B cell (primary cell): ENCODE results near the gene FAM120B. TPM values are rescaled to one million over a fixed set of nuclear protein-coding genes. Genes with fewer than 3 reads are reported as not detected.

ENCODE experiments used
- ATAC-seq: fragments of 200-7000 bp; cut with Tn5 transposase; one replicate; pipeline ENCODE4 v1.10.0; 2021; ENCODE audit warnings: low read depth, mild to moderate bottlenecking, moderate number of reproducible peaks, moderate library complexity
- CTCF ChIA-PET: fragments of 350-600 bp; sonication (Branson Sonifier 250); formaldehyde crosslinking; loops from one replicate; lab custom pipeline; 2021; ENCODE audit warnings: antibody characterized with exemption, inconsistent platforms; lab: Charles Lee
- POLR2A ChIA-PET: fragments of 350-600 bp; sonication (Branson Sonifier 250); formaldehyde crosslinking; loops from one replicate; lab custom pipeline; 2021; ENCODE audit warnings: antibody characterized with exemption; lab: Charles Lee
- DNase-seq: peaks from one replicate; pipeline ENCODE4 v3.0.0; 2013
- H2AFZ ChIP-seq: 2 replicates; pipeline ENCODE4 v1.6.1; 2012; ENCODE audit warnings: mild to moderate bottlenecking, low read depth, low read length; ENCODE audit not compliant: insufficient read depth, poor library complexity, severe bottlenecking
- H3K27ac ChIP-seq, 2 donors: 1 replicate in 1 of 2; 2 replicates in 1 of 2; pipeline ENCODE4 v1.5.1; 2012 to 2013; ENCODE audit warnings: low read length in 2 of 2, mild to moderate bottlenecking in 2 of 2, moderate library complexity in 1 of 2
- H3K27me3 ChIP-seq, 4 experiments: fragments of 200-600 bp in 1 of 4; sonication (generic) in 1 of 4; replicated peaks in 1 of 4; 1 replicate in 2 of 4; 2 replicates in 2 of 4; pipeline versions ENCODE4 v1.6.1 to v1.7.0; 2013 to 2016; ENCODE audit warnings: low read length in 3 of 4, mild to moderate bottlenecking in 2 of 4, mixed read lengths in 1 of 4, moderate library complexity in 1 of 4; ENCODE audit not compliant: insufficient read depth in 4 of 4, control insufficient read depth in 3 of 4; ENCODE audit errors: control extremely low read depth in 1 of 4
- H3K36me3 ChIP-seq, 2 experiments: replicated peaks in 1 of 2; 1 replicate in 1 of 2; 2 replicates in 1 of 2; pipeline versions ENCODE4 v1.6.1 to v1.7.1; 2013; ENCODE audit warnings: low read length in 1 of 2; ENCODE audit not compliant: insufficient read depth in 2 of 2, control insufficient read depth in 1 of 2; ENCODE audit errors: control extremely low read depth in 1 of 2, extremely low read depth in 1 of 2
- H3K4me1 ChIP-seq, 2 donors: fragments of 200-600 bp in 1 of 2; sonication (generic) in 1 of 2; 1 replicate in 1 of 2; 2 replicates in 1 of 2; pipeline versions ENCODE4 v1.5.1 to v1.6.1; 2013 to 2017; ENCODE audit warnings: low read length in 2 of 2; ENCODE audit not compliant: control insufficient read depth in 2 of 2, insufficient read depth in 2 of 2
- H3K4me2 ChIP-seq: replicated peaks from 2 replicates; pipeline ENCODE3; 2012; ENCODE audit warnings: mild to moderate bottlenecking, low read depth, low read length; ENCODE audit not compliant: poor library complexity, severe bottlenecking
- H3K4me3 ChIP-seq, 5 experiments: fragments of 200-600 bp in 1 of 5; sonication (generic) in 1 of 5; 1 replicate in 3 of 5; 2 replicates in 2 of 5; pipeline versions ENCODE4 v1.5.1 to v1.7.0; 2011 to 2016; ENCODE audit warnings: low read length in 4 of 5, mild to moderate bottlenecking in 4 of 5, low read depth in 2 of 5, control low read depth in 1 of 5, moderate library complexity in 1 of 5; ENCODE audit not compliant: insufficient read depth in 1 of 5; ENCODE audit errors: control extremely low read depth in 1 of 5, extremely low read depth in 1 of 5
- H3K79me2 ChIP-seq: fragments of 200-600 bp; sonication (generic); one replicate; pipeline ENCODE4 v1.6.0; 2016; ENCODE audit warnings: low read length; ENCODE audit not compliant: control insufficient read depth, insufficient read depth
- H3K9ac ChIP-seq: fragments of 200-600 bp; sonication (generic); 2 replicates; pipeline ENCODE4 v1.6.1; 2017; ENCODE audit warnings: mild to moderate bottlenecking, low read length, moderate library complexity
- H3K9me3 ChIP-seq, 3 donors: one replicate each; pipeline versions ENCODE4 v1.6.1 to v1.7.1; 2013; ENCODE audit warnings: low read length in 2 of 3; ENCODE audit not compliant: control insufficient read depth in 2 of 3, insufficient read depth in 1 of 3; ENCODE audit errors: control extremely low read depth in 1 of 3
- H4K20me1 ChIP-seq: 2 replicates; pipeline ENCODE4 v1.6.0; 2012; ENCODE audit warnings: mild to moderate bottlenecking, low read length; ENCODE audit not compliant: insufficient read depth, control insufficient read depth, poor library complexity, severe bottlenecking
- H3K27ac Mint-ChIP-seq: one replicate; pipeline ENCODE4 v1.8.0; 2021; ENCODE audit warnings: mixed read lengths
- H3K27me3 Mint-ChIP-seq: one replicate; pipeline ENCODE4 v1.8.0; 2021; ENCODE audit warnings: mixed read lengths
- H3K4me1 Mint-ChIP-seq: one replicate; pipeline ENCODE4 v1.8.0; 2021; ENCODE audit warnings: mixed read lengths
- H3K4me3 Mint-ChIP-seq: one replicate; pipeline ENCODE4 v1.8.0; 2021; ENCODE audit warnings: mixed read lengths
- H3K9me3 Mint-ChIP-seq: one replicate; pipeline ENCODE4 v1.8.0; 2022; ENCODE audit warnings: mixed read lengths; ENCODE audit not compliant: insufficient read depth
- EZH2 ChIP-seq: IDR thresholded peaks from 2 replicates; pipeline ENCODE4 v1.6.1; 2012; ENCODE audit warnings: borderline replicate concordance, low read depth, mild to moderate bottlenecking, moderate library complexity, low read length; ENCODE audit not compliant: insufficient read depth, poor library complexity, severe bottlenecking
- WGBS: methylation state at CpG from one replicate; pipeline ENCODE4 v1.1.5; 2013; ENCODE audit warnings: missing lambda C conversion rate; ENCODE audit not compliant: insufficient coverage; 5-methylcytosine and 5-hydroxymethylcytosine counted together
- intact Hi-C: fragments of 100-400 bp; cut with micrococcal nuclease; formaldehyde crosslinking; loops from one replicate; pipeline ENCODE4 v1.10.0; 2022
- polyA plus RNA-seq: library from polyadenylated mRNA; depleted of rRNA; stranded (reverse); fragments of >200 nt; gene quantifications from 2 replicates; pipeline ENCODE4 v1.2.3, GENCODE V29; 2012
- total RNA-seq, 2 donors: library from RNA; stranded (reverse); fragments of 120-200 nt in 1 of 2; gene quantifications; 1 replicate in 1 of 2; 2 replicates in 1 of 2; pipeline versions ENCODE4 v1.2.3 to v1.2.4, GENCODE V29; 2013 to 2022
- TF ChIP-seq, protein P1 (sequence below): fragments of 200-600 bp; IDR thresholded peaks from one replicate; pipeline ENCODE4 v1.8.0; 2022; ENCODE audit warnings: antibody characterized with exemption, mild to moderate bottlenecking

FAM120B gene
- total and polyA plus RNA-seq, 2 donors (not counting 1 experiment from before 2014, with no cell fraction given), result 12.5 to 51.7 TPM

DNA sequence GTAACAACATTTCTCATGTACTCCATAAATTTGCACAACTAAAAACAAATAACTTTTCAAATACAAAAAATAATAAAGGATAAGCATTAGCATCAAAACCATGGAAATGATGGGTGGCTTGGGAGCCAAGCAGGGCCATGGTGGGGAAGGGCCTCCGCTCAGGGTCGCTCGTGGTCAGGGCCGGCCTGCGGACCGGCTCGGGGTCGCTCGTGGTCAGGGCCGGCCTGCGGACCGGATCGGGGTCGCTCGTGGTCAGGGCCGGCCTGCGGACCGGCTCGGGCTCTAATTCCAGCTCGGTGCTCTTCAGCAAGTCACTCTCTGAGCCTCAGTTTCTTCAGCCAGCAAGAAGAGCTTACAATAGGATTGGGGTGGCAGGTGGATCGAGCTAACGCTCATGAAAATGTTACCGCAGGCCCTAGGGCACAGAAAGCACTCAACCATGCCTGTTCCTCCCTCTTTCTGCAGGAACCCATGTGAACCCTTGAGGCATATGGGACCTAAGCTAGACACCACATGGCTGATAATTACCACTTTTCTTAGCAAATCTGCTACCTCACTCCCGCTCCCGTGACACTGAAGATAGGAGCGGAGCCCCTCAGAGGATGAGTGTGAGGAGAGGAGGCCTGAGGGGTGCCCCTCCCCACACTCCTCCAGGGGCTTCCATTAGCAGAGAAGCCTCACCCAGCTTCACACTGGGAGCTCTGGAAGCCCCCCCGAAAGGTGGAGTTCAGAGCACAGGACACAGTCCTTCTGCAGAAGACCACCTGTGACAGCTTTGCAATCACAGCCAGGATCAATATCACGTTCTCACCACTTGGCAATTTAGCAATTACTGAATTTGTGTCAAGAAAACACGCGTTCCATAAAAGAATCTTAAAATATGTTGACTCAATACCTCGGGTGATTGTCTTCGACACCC is 143.5 kb downstream of the FAM120B start:
- Mint-ChIP-seq H3K27me3 (no peaks in the 10 kb centered on the region), H3K4me3 (no peak overlapping the region), H3K4me1 (no peaks in the 10 kb centered on the region), H3K9me3 (peaks cover 3% of the 10 kb centered on the region), H3K27ac (no peak overlapping the region)
- Histone ChIP-seq H3K4me2 (no peak overlapping the region), H3K79me2 (no peaks in the 10 kb centered on the region), H2AFZ (no peak overlapping the region), H3K4me1 (no peaks in the 10 kb centered on the region), H4K20me1 (no peaks in the 10 kb centered on the region), H3K27me3 (no peaks in the 10 kb centered on the region), H3K4me3 (no peak overlapping the region), H3K27ac (no peak overlapping the region), H3K9ac (no peak overlapping the region), H3K9me3 (peaks cover 0 to 18% (median 0%) of the 10 kb centered on the region in 3 donors), H3K36me3 (no peaks in the 10 kb centered on the region)
- no peak for ATAC-seq
- ChIA-PET POLR2A (no interaction called here), CTCF (no interaction called here)
- 90% methylated on average over 26 of the region's 32 CpGs for WGBS
- DNase-seq, result peak; percentile 31
- intact Hi-C loops, result no loop called here
- no peak for TF ChIP-seq EZH2
- TF ChIP-seq, protein P1, sequence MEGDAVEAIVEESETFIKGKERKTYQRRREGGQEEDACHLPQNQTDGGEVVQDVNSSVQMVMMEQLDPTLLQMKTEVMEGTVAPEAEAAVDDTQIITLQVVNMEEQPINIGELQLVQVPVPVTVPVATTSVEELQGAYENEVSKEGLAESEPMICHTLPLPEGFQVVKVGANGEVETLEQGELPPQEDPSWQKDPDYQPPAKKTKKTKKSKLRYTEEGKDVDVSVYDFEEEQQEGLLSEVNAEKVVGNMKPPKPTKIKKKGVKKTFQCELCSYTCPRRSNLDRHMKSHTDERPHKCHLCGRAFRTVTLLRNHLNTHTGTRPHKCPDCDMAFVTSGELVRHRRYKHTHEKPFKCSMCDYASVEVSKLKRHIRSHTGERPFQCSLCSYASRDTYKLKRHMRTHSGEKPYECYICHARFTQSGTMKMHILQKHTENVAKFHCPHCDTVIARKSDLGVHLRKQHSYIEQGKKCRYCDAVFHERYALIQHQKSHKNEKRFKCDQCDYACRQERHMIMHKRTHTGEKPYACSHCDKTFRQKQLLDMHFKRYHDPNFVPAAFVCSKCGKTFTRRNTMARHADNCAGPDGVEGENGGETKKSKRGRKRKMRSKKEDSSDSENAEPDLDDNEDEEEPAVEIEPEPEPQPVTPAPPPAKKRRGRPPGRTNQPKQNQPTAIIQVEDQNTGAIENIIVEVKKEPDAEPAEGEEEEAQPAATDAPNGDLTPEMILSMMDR, result no peak
